ENCODE results near the gene PIP5K1C. TPM values are rescaled to one million over a fixed set of nuclear protein-coding genes. Genes with fewer than 3 reads are reported as not detected.

The PIP5K1C gene
- total RNA-seq, 1 experiment from 2014 or later = 5.3 TPM

DNA sequence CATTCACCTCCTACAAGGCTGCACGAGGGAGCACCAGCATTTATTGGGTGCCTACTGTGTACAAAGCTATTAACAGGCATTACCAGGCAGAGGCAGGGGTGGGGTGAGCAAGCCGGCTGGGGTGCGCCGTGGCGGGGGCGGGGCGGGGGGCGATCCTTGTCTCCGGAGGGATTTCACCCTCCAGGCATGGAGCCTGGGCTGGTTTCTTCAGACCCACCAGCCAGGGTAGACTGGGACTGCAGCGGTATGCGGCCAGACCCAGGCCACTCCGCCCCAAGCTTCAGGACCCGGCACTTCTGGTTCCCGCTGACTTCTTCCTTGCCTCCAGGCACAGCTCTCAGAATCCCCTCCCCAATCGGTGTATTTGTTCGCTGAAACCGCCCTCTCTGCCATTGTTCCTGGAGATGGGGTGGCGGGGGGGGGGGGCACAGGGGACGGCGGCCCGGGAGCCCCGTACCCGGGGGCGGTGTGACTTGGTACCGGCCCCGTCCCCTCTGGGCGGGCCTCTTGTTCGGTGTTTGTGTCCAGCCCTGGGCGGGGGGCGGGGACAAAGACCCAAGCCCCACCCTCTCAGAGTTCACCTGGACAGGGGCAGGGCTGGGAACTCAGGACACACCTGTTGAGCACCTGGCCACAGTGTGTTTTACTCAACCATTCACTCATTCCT is 22.3 kb upstream of the PIP5K1C start:
- in situ Hi-C loops (cut with HindIII; ENCODE audit: low sequenced_read_pairs) = no loop called here
- no peak for DNase-seq (ENCODE audit: low spot score)

DNA sequence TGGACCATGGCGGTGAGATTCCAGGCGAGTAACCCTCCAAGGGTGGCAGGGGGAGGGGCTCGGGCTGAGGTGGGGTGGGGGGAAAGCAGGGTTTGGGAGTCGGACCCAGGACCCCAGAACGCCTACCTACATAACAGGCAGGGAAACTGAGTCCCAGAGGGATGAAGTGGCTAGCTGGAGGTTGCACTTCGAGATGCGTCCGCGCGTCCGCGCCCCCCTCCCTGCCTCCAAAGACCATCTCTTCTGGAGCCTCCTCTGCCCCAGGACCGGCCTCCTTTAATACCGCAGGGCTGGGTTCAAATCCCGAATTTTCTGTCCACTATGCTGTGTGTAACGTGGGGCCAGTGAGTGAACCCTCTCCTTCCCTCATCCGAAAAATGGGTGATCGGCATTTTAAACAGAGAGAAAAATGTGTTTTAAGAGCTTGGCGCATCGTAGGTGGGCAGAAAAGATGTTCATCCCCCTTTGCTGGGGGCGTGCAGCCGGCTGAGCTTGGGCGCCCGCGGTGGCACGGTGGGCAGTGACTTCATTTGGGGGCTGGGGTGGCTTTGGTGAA is 21.7 kb upstream of the PIP5K1C start:
- in situ Hi-C loops (cut with HindIII; ENCODE audit: low sequenced_read_pairs) = no loop called here

DNA sequence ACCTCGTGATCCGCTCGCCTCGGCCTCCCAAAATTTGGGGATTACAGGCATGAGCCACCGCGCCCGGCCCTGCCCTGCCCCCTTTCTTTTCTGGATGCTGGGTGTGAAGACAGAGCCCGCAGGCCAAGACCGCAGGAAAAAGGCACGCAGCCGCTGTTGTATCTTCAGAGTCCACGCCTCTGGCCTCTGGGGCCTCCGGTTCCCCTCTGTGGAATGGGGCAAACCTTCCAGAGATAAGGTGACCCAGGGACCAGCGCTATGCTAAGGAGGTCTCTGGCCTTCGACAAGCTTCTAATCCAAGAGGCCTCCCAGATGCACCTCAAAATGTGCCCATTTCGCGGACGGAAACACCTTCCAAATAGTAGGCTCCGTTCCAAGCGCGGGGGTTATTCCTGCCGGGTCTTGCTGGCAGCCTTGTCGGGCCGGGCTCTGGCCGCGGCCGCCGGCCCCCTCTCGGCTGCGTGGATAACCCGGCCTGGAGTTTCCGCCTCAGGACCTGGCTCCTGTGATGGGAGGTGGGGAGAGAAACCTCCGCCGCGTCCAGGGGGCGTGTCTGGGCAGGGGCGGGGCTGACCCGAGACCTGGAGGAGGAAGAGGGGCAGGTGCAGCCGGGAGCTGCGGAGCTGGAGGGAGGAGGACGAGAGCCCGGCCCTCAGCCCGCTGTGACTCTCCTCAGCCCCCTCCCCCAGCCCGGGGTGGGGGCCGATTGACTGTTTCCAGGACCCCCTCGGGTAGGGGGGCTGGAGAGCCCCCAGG is 21.0 kb upstream of the PIP5K1C start:
- DNase-seq (ENCODE audit: low spot score) = peak; percentile 62
- in situ Hi-C loops (cut with HindIII; ENCODE audit: low sequenced_read_pairs) = no loop called here

More for the DNA sequence above, 21.7 kb upstream of the PIP5K1C start:
- DNase-seq (ENCODE audit: low spot score) = no peak

DNA sequence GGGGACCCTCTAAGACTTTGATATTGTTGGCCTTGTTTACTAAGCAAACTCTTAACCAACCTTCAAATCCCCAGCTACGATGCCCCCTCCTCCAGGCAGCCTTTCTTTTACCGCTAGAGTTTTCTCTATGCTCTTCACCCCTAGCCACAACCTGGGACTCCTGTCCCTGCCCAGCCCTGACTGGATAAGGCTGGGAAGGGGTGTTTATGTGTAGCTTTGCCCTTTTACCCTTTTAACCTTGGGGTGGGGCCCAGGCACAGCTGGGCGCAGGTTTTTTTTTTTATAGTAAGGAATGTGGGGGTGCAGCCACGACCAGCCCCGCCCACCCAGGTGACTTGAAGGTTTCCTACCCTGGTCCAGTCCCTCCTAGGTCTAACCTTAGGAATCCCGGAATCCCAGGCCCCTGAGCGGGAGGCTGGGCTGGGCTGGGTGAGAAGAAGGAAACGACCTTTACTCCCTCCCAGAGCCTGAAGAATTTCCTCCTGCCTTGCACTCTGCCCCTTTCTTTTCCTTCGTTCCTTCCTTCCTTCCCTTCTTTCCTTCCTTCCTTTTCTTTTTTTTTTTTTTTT is 20.2 kb upstream of the PIP5K1C start:
- in situ Hi-C loops (cut with HindIII; ENCODE audit: low sequenced_read_pairs) = no loop called here

DNA sequence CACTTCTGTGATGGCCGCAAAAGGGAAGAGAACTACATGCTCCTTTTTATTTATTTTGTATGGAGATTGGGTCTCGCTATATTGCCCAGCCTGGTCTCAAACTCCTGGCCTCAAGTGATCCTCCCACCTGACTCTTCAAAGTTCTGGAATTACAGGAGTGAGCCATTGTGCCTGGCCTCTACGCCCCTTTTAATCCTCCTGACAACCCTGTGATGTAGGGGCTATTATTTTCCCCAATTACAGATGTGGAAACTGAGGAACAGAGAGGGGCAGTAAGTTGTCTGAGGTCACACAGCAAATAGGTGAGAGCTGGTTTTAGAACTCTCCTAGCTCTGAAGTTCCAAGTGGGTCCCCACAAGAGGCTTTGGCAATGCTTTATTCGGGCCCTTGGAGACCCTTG is 19.6 kb upstream of the PIP5K1C start:
- in situ Hi-C loops (cut with HindIII; ENCODE audit: low sequenced_read_pairs) = no loop called here
- DNase-seq (ENCODE audit: low spot score) = no peak

More for the DNA sequence above, 20.2 kb upstream of the PIP5K1C start:
- no peak for DNase-seq (ENCODE audit: low spot score)

DNA sequence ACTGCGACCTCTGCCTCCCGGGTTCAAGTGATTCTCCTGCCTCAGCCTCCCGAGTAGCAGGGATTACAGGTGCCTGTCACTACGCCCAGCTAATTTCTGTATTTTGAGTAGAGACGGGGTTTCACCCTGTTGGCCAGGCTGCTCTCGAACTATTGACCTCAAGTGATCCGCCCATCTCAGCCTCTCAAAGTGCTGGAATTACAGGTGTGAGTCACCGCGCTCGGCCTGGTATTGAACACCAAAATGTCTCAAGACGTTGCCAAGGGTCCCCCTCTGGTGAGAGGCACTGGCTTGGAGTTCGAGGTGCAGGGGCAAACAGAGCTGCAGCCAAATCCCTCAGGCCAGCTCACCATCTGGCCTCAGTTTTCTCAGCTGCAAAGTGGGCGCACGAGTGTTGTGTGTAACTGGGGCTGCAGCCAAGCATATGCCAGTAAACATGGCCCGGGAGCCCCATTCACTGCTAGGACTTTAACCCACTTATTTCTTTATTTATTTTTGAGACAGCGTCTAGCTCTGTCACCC is 15.9 kb upstream of the PIP5K1C start:
- in situ Hi-C loops (cut with HindIII; ENCODE audit: low sequenced_read_pairs) = no loop called here
- DNase-seq (ENCODE audit: low spot score) = no peak

DNA sequence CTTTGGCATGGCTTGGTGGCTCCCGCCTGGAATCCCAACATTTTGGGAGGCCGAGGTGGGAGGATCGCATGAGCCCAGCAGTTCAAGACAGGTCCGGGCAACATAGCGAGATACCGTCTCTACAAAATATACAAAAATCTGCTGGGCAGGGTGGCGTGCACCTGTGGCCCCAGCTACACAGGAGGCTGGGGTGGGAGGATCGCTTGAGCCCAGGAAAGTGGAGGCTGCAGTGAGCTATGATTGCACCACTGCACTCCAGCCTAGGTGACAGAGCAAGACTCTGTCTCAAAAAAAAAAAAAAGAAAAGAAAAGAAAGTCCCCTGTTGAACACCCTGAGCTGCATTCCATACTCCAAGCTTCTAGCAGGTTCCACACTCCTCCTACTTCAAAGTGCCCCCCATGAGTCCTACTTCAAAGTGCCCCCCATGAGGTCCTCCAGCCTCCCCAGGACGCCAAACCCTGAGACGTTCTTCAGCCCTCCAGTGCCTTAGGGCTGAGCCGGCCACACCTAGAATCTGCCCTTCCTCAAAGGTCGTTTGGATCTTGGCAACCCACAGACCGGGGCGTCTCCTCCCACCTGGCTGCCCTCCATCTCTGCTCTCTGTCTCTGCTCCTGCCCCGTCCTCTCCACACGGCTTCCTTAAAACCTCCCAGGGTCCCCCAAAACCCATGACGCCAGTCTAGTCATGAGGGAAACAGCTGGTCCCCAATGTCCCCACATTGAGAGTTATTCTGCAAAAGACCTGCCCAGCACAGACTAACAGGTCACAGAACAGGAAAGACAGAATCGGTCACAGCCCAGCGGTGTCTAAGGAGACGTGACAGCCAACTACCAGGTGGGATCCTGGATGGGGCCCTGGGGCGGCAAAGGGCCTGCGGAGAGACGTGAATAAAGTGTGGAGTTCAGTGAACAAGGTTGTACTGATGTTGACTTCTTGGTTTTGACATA is 12.7 kb upstream of the PIP5K1C start:
- in situ Hi-C loops (cut with HindIII; ENCODE audit: low sequenced_read_pairs) = no loop called here
- DNase-seq (ENCODE audit: low spot score) = no peak

DNA sequence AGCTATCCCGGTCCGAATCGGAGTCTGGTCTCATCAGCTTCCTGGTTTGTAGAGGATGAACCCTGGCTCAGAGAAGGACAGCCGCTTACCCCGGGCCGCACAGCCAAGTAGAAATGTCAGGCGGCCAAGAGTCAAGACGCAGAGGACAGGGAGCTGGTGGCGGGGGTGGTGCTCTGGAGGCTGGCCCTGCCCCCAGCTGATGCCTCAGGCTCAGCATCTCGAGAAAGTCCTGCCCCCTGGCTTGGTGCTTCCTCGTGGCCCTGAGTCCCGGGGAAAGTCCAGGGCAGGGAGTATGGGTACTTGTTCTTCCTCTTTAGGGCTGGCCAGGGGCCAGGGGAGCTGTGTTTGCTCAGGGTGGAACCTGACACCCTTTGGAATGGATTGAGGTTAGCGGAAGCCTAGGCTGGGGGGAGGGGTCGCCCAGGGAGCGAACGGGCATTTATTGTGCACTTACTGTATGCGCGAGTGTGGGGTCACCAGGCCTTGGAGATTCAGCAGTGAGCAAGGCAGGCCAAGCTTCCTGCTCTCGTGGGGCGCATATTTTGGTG is 10.1 kb upstream of the PIP5K1C start:
- in situ Hi-C loops (cut with HindIII; ENCODE audit: low sequenced_read_pairs) = no loop called here
- no peak for DNase-seq (ENCODE audit: low spot score)

DNA sequence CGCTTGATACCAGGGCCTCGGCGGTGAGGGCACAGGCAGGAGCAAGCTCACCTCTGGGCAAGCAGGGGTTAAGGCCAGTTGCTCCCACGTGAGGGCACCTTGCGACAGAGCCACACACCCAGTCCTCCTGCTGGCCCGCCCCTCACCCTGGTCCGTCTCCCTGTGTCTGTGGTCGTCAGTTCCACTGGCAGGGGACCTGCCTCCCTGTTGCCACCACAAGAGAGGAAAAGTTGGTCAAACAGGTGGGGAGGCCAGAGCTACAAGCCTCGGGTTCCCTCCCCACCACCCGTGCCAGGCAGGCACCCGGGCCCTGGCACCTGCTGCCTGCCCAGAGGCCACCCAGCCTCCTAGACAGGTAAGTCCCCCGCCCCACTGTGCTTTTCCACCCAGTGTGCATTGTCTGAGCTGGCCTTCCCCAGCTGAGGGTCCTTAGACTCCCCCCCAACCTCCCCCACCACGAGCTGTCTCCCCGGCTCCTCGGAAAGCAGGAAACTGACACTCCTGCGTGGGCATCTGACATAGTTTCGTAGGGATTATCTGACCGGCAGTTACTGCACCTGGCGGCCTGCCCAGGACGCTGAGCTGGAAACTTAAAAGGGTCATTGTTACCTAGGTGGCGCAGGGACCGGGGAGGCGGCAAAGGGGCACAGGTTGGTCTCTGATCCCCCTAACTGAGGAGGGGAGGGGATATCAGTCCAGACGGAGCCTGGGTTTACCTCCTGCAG is 8.1 kb upstream of the PIP5K1C start, which contains the start of gene TJP3:
Gene TJP3, plus strand, starts transcription at position 178 of the 725 bp plus-strand sequence. CDS start 20,049 bp downstream, outside the sequence.
- no peak for DNase-seq (ENCODE audit: low spot score)
- in situ Hi-C loops (cut with HindIII; ENCODE audit: low sequenced_read_pairs) = no loop called here

DNA sequence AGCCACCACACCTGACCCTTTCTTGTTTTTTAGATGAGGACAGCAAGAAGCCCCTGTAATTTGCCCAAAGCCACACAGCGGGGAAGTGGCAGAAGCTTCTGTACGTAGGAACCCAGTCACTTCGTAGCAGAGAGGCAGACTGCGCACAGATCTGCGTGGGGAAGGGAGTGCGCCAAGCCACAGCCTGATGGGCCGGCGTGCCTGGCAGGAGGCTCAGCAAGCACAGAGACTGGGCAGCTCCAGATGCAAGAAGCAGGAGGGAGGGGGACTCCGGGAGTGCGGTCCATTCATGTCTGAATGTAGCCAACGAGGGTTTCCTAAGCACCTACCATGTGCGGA is 7.6 kb upstream of the PIP5K1C start:
- in situ Hi-C loops (cut with HindIII; ENCODE audit: low sequenced_read_pairs) = no loop called here
- DNase-seq (ENCODE audit: low spot score) = no peak

DNA sequence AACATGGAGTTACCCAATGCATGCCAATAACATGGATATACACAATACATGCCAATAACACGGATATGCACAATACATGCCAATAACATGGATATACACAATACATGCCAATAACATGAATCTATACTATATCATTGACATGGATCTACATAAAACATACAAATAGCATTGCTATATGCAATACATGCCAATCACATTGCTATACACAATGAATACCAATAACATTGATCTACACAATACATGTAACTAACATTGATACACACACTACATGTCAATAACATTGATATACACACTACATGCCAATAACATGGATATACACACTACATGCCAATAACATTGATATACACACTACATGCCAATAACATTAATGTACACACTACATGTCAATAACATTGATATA is 932 bp upstream of the PIP5K1C start:
- no peak for DNase-seq (ENCODE audit: low spot score)
- in situ Hi-C loops (cut with HindIII; ENCODE audit: low sequenced_read_pairs) = no loop called here

DNA sequence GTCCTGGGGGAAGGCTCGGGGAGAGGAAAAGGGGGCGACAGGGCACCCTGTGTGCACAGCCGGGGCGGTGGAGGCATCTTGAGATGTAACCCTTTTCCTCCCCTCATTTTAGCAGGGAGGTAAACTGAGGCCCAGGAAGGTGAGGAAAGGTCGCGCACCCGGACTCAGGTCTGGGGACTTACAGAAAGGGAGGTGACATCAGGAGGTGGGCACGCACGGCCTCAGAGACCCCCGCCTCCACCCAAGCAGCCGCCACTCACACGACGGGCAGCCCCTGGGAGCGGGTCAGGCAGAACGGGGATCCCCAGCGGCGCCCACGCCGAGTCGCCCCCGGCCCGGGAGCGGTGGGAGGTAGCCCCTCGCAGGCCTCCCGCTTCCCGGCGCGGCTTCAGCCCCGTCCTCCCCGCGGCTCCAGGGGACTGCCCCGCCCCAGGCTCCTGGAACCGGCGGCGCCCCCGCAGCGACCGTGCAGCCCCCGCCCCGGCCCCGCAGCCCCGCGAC is 477 bp downstream of the PIP5K1C start:
- in situ Hi-C loops (cut with HindIII; ENCODE audit: low sequenced_read_pairs) = no loop called here
- no peak for DNase-seq (ENCODE audit: low spot score)

DNA sequence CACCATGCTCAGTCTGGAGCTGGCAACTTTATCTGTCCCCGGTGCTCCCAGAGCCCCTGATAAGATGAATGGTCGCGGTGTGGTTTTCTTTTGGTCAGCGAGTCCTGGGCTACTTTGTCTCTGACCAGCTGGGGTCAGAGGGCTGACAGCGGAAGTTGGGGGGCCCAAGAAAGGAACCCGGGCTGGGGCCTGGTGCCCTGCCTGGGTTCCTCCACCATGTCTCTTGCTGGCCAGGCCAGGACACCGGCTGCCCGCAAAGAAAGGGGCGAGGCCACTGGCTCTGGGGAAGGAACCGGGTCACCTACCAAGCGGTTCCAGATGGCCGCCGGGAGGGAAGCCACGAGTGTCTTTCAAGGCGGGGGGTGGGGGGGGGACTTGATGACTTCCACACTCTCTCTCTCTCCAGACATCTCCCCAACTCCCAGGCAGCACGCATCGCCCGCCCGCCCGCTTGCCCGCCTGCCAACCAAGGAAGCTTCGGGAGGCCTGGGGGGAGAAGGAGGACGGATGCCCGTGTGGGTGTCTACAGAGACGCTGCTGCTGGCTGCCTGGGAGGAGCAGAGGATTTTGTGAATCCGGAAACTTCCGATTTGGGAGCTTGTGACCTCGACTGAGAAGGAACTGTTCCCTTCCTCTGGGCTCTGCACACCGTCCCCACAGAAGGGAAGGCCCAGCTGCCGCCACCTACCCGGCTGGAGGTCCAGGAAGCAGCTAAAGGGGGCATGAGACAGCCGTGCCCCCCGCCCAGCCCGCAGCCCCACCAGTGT is 1.1 kb downstream of the PIP5K1C start:
- peak; percentile 83 for DNase-seq (ENCODE audit: low spot score)
- in situ Hi-C loops (cut with HindIII; ENCODE audit: low sequenced_read_pairs) = no loop called here

DNA sequence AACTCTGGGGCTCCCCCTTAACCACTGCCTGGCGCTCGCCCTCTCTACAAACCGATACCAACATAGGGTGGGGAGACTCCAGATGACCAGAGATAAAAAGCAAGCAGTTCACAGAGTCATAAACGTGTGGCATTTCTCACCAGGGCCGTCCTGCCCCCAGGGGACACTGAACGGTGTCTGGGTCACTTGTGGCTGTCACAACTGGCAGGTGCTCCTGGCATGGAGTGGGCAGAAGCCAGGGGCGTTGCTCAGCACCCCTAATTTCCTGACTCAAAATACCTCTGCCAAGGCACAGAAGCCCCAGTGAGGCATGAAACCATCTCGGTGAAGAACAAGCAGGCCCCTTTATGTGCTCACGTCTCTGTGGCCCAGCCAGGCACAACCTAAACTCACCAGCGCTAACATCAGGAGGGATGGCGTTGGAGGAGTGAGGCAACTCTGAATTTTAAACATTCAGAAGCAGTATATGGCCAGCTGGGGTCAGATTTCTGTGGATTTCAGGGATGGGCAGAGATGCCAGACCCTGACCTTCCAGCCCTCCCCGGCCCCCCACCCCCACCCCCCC is 1.8 kb downstream of the PIP5K1C start:
- in situ Hi-C loops (cut with HindIII; ENCODE audit: low sequenced_read_pairs) = no loop called here
- no peak for DNase-seq (ENCODE audit: low spot score)

DNA sequence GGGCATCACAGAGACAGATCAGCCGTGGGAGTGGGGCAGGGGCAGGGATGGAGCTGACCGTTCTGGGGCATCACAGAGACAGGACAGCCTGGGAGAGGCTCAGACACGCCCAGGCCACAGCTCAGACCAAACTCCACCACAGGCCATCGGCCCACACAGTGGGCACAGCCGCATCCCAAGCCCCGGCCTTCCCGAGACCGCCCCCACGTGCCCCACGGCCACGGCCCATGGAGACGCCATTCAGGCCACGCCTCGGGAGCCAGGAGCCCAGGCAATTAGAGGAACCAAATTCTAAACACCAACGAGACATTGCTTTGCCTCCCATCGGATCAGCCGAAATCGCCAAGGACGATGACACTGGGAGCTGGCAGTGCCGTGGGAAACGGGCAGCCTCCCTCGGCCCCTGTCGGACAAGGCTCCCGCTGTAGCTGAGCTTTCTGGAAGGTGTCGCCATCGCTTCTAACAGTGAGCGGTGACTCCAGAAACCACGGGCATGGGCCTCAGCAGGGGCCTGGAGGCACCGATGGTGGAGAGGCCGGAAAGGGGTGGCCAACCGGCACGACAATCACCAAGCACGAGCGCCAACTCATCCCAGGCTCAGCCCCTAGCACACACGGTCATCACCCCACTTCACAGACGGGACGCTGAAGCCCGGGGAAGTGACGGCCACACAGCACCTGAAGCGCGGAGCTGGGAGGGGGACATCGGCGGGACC is 2.4 kb downstream of the PIP5K1C start:
- in situ Hi-C loops (cut with HindIII; ENCODE audit: low sequenced_read_pairs) = no loop called here
- no peak for DNase-seq (ENCODE audit: low spot score)

DNA sequence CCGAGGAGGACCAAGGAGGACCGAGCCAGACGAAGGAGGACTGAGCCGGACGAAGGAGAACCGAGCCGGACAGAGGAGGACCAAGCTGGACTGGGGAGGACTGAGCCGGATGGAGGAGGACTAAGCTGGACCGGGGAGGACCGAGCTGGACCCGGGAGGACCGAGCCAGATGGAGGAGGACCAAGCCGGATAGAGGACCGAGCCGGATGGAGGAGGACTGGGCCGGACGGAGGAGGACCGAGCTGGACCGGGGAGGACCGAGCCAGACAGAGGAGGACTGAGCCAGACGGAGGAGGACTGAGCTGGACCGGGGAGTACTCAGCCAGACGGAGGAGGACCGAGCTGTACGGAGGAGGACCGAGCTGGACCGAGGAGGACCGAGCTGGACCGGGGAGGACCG is 3.2 kb downstream of the PIP5K1C start:
- DNase-seq (ENCODE audit: low spot score) = no peak
- in situ Hi-C loops (cut with HindIII; ENCODE audit: low sequenced_read_pairs) = no loop called here

All from G401 (cell line).